HAP-1 (cell line): ENCODE data around the gene BNC2.

Experiments
- DNase-seq, 2 experiments: peaks; one replicate each; pipeline ENCODE4 v3.0.0-alpha.2; 2016 to 2020; ENCODE audit warnings: low spot score in 2 of 2
- H3K27me3 ChIP-seq: fragments of 250-450 bp; sonication (Bioruptor Pico); 2 replicates; pipeline ENCODE4 v1.5.1; 2020; ENCODE audit warnings: low read depth, mild to moderate bottlenecking, moderate library complexity
- H3K36me3 ChIP-seq: fragments of 250-450 bp; sonication (Bioruptor Pico); replicated peaks from 2 replicates; pipeline ENCODE4 v1.5.1; 2020; ENCODE audit warnings: mild to moderate bottlenecking
- H3K4me1 ChIP-seq: fragments of 250-450 bp; sonication (Bioruptor Pico); 2 replicates; pipeline ENCODE4 v1.5.1; 2020; ENCODE audit warnings: mild to moderate bottlenecking
- H3K4me3 ChIP-seq: fragments of 250-450 bp; sonication (Bioruptor Pico); 2 replicates; pipeline ENCODE4 v1.5.1; 2020; ENCODE audit warnings: mild to moderate bottlenecking, moderate library complexity
- H3K9me3 ChIP-seq: fragments of 250-450 bp; sonication (Bioruptor Pico); 2 replicates; pipeline ENCODE4 v1.5.1; 2020; ENCODE audit warnings: mild to moderate bottlenecking, moderate library complexity
- in situ Hi-C: fragments of 300-500 bp; cut with MboI; formaldehyde crosslinking; loops from 3 replicates; pipeline ENCODE4 v1.14.3; 2020; ENCODE audit warnings: low sequenced_read_pairs, inconsistent platforms, mixed read lengths

The BNC2 gene

GRCh38 chr9:16597136-16597535 lies 273.3 kb downstream of the BNC2 start:
- DNase-seq = peak; percentile 53 to 81
- H3K4me3 ChIP-seq = no peak overlapping the region
- no peaks in the 10 kb centered on the region for H3K36me3 ChIP-seq
- peaks cover 28% of the 10 kb centered on the region for H3K4me1 ChIP-seq
- H3K27me3 ChIP-seq = no peaks in the 10 kb centered on the region
- no peaks in the 10 kb centered on the region for H3K9me3 ChIP-seq
- in situ Hi-C loops = no loop called here

- H3K27me3 ChIP-seq = no peaks in the 10 kb centered on the region
- H3K9me3 ChIP-seq = no peaks in the 10 kb centered on the region
- H3K36me3 ChIP-seq = no peaks in the 10 kb centered on the region
- H3K4me3 ChIP-seq = no peak overlapping the region
- in situ Hi-C loops = no loop called here
- H3K4me1 ChIP-seq = peaks cover 24% of the 10 kb centered on the region
- no peak for DNase-seq
These were observed 275.2 kb downstream of the BNC2 start for GRCh38 chr9:16595227-16595626.

- in situ Hi-C loops = no loop called here
- Histone ChIP-seq H3K36me3 (no peaks in the 10 kb centered on the region), H3K4me1 (peaks cover 24% of the 10 kb centered on the region), H3K4me3 (no peak overlapping the region), H3K9me3 (no peaks in the 10 kb centered on the region), H3K27me3 (no peaks in the 10 kb centered on the region)
- DNase-seq = no peak
These were observed 275.7 kb downstream of the BNC2 start for GRCh38 chr9:16594787-16595186.

GRCh38 chr9:16593746-16594145 lies 276.7 kb downstream of the BNC2 start:
- DNase-seq = no peak
- H3K4me1 ChIP-seq = peaks cover 24% of the 10 kb centered on the region
- in situ Hi-C loops = no loop called here
- no peaks in the 10 kb centered on the region for H3K36me3 ChIP-seq
- no peak overlapping the region for H3K4me3 ChIP-seq
- no peaks in the 10 kb centered on the region for H3K9me3 ChIP-seq
- no peaks in the 10 kb centered on the region for H3K27me3 ChIP-seq

- peaks cover under 1% of the 10 kb centered on the region; the same call in 1 of the 2 replicates for H3K4me1 ChIP-seq
- in situ Hi-C loops = no loop called here
- no peak overlapping the region for H3K4me3 ChIP-seq
- no peaks in the 10 kb centered on the region for H3K27me3 ChIP-seq
- no peaks in the 10 kb centered on the region for H3K36me3 ChIP-seq
- no peak for DNase-seq
- no peaks in the 10 kb centered on the region for H3K9me3 ChIP-seq
These were observed 279.4 kb downstream of the BNC2 start for GRCh38 chr9:16591092-16591491.

- no peak for DNase-seq
- Histone ChIP-seq H3K27me3 (no peaks in the 10 kb centered on the region), H3K9me3 (no peaks in the 10 kb centered on the region)
These were observed 284.9 kb downstream of the BNC2 start for GRCh38 chr9:16585591-16585990.

GRCh38 chr9:16579872-16580432 lies 290.5 kb downstream of the BNC2 start:
- no peaks in the 10 kb centered on the region for H3K36me3 ChIP-seq
- H3K4me3 ChIP-seq = no peak overlapping the region
- no peaks in the 10 kb centered on the region for H3K27me3 ChIP-seq
- H3K4me1 ChIP-seq = peaks cover 3% of the 10 kb centered on the region; the same call in 1 of the 2 replicates
- in situ Hi-C loops = no loop called here
- no peak for DNase-seq
- no peaks in the 10 kb centered on the region for H3K9me3 ChIP-seq

More at GRCh38 chr9:16585591-16585990, 284.9 kb downstream of the BNC2 start:
- Histone ChIP-seq H3K4me3 (no peak overlapping the region), H3K4me1 (peaks cover 3% of the 10 kb centered on the region; the same call in 1 of the 2 replicates), H3K36me3 (no peaks in the 10 kb centered on the region)
- in situ Hi-C loops = no loop called here

- no peaks in the 10 kb centered on the region for H3K27me3 ChIP-seq
- no peaks in the 10 kb centered on the region for H3K9me3 ChIP-seq
- in situ Hi-C loops = no loop called here
- H3K36me3 ChIP-seq = no peaks in the 10 kb centered on the region
- DNase-seq = no peak
- H3K4me3 ChIP-seq = no peak overlapping the region
- peaks cover 4% of the 10 kb centered on the region; the same call in 1 of the 2 replicates for H3K4me1 ChIP-seq
These were observed 294.6 kb downstream of the BNC2 start for GRCh38 chr9:16575986-16576245.

GRCh38 chr9:16575142-16575985 lies 295.1 kb downstream of the BNC2 start:
- no peak for DNase-seq
- in situ Hi-C loops = no loop called here
- H3K36me3 ChIP-seq = no peaks in the 10 kb centered on the region
- H3K4me3 ChIP-seq = no peak overlapping the region
- H3K4me1 ChIP-seq = peaks cover 4% of the 10 kb centered on the region; the same call in 1 of the 2 replicates
- no peaks in the 10 kb centered on the region for H3K27me3 ChIP-seq
- no peaks in the 10 kb centered on the region for H3K9me3 ChIP-seq

GRCh38 chr9:16572005-16572734 lies 298.3 kb downstream of the BNC2 start:
- DNase-seq = no peak
- no peaks in the 10 kb centered on the region for H3K27me3 ChIP-seq
- in situ Hi-C loops = no loop called here
- no peaks in the 10 kb centered on the region for H3K36me3 ChIP-seq
- no peak overlapping the region for H3K4me3 ChIP-seq
- peaks cover 24% of the 10 kb centered on the region for H3K4me1 ChIP-seq
- H3K9me3 ChIP-seq = no peaks in the 10 kb centered on the region

GRCh38 chr9:16571127-16571802 lies 299.2 kb downstream of the BNC2 start:
- H3K4me1 ChIP-seq = peaks cover 32% of the 10 kb centered on the region
- no peak for DNase-seq

GRCh38 chr9:16563446-16563845 lies 307.0 kb downstream of the BNC2 start:
- no peak for DNase-seq
- no peaks in the 10 kb centered on the region for H3K27me3 ChIP-seq
- H3K4me1 ChIP-seq = peaks cover 11% of the 10 kb centered on the region
- no peaks in the 10 kb centered on the region for H3K36me3 ChIP-seq
- no peaks in the 10 kb centered on the region for H3K9me3 ChIP-seq
- in situ Hi-C loops = no loop called here
- no peak overlapping the region for H3K4me3 ChIP-seq

More at GRCh38 chr9:16571127-16571802, 299.2 kb downstream of the BNC2 start:
- H3K4me3 ChIP-seq = no peak overlapping the region
- in situ Hi-C loops = no loop called here
- H3K27me3 ChIP-seq = no peaks in the 10 kb centered on the region
- no peaks in the 10 kb centered on the region for H3K36me3 ChIP-seq
- no peaks in the 10 kb centered on the region for H3K9me3 ChIP-seq

GRCh38 chr9:16561121-16561520 lies 309.3 kb downstream of the BNC2 start:
- H3K9me3 ChIP-seq = no peaks in the 10 kb centered on the region
- no peaks in the 10 kb centered on the region for H3K4me1 ChIP-seq
- no peaks in the 10 kb centered on the region for H3K36me3 ChIP-seq
- no peak overlapping the region for H3K4me3 ChIP-seq
- in situ Hi-C loops = no loop called here
- H3K27me3 ChIP-seq = no peaks in the 10 kb centered on the region
- DNase-seq = no peak
